HG02943 (cell line): Measurements from ENCODE around the gene TRPV6.

Source experiments
- ATAC-seq: cut with Tn5 transposase; IDR thresholded peaks from one replicate; pipeline ENCODE4 v1.9.1; 2021; ENCODE audit warnings: mild to moderate bottlenecking, low read depth, moderate library complexity; ENCODE audit not compliant: unreplicated experiment

Gene TRPV6

GRCh38 chr7:142886866-142887265, 1.3 kb upstream of the TRPV6 start:
- ATAC-seq: no peak

DNA sequence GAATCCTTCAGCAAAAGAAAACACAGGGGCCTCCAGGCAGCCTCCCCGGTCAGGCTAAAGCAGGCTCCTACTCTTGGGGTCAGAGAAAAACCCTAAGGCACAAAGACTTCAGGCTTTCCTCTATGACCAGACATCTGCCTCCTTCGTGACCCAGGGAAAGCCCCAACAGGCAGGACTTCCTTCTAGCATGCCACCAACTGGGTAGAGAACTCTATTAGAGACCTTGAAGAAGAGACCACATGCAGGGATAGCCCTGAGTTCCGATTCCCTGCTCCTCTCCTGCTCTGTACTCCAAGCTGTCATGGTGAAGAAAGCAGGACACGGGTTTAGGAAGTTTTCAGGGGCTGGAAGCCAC, 1.3 kb downstream of the TRPV6 start:
- no peak for ATAC-seq

DNA sequence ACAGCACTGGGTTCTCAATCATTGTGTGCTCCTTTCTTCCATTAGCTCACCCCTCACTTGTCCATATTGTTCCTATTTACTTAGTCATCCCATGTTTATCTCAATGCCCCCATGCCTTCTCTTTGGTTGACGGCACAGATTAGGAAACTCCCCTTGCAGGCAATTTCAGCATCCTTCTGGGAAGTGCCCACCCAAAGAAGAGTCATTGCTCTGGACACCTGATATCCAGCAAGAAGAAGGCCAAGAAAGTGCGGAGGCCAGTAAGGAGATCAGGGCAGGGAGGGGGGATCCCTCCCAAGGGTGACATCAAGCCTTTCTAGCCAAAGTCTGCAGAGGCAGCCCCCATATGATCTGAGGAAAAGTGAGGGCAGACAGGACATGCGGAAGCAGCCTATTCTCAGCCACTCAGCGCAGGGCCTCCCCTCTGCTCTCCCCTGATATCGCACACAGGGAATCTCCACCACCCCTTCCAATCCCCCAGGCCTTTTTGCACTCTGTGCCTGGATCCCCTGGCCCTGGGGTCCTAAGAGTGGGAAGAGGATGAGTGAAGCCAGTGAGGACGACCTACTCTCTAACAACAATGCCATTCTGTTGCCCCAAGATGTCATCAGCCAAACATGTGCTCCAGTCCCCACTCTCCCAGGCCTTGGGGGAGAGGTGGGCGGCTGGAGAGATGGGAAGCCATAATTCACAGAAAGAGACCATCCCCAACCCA, 1.8 kb downstream of the TRPV6 start:
- ATAC-seq: no peak

DNA sequence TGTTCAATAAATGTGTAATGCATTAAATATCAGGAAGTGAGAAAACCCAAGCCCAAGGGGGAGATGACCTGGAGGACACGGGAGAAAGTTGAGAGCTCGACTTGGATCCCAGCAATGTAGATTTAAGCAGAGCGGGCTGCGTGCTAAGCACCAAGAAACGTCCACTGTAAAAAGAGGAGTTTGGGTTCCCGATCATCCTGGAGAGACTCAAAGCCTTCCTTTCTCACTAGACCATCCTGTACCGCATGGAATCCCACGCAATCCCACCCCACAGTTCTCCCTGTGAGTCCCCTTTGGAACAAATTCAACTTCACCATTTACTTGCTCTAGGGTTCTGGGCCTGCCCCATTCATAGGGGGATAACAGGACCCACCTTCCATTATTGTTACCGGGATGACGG, 2.4 kb downstream of the TRPV6 start:
- ATAC-seq: no peak

DNA sequence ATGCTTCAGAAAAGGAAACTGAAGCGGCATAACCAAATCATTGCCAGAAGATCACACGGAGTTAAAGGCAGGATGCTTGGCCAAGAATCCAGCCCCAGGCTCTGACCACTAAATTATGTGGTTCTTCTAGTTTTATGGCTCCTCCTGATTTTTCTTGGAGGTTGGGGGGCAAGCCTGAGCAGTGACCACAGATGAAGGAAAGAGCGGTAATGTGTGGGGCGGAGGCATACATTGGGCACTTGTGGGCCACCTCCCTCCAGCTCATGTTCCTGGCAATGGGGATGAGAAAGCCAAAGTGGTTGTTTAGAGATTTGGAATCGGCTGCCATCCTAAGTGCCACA, 3.2 kb downstream of the TRPV6 start:
- no peak for ATAC-seq

- ATAC-seq: no peak
Observed at GRCh38 chr7:142881586-142882337, 3.8 kb downstream of the TRPV6 start.

DNA sequence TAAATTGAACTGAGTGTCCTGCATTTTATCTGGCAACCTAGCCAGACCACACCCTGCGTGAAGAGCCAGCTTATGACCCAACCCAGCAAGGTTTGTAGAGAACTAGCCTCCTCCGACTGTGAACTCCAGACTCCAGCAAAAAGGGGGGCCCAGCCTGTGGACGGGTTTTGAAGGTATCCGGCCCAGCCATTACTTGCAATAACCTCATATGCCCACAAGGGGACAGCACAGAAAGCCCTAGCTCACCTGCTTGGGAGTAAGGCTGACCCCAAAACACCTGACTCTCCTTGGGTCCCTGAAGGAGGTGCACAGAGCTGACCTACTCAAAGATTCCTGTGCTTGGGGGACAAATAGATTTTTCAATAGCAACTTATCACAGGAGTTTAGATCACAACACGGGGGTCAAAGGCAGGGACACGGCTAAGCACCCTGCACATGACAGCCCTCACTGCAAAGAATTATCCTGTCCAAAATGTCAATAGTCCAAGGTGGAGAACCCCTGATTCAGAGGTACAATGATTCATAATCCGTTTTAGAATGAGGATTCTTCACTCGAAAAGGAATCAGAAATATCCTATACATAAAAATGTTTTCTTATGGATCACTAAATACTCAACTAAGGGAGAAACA, 4.6 kb downstream of the TRPV6 start:
- ATAC-seq: no peak

GRCh38 chr7:142879060-142879459, 6.5 kb downstream of the TRPV6 start:
- no peak for ATAC-seq

GRCh38 chr7:142878315-142878714, 7.2 kb downstream of the TRPV6 start:
- no peak for ATAC-seq

DNA sequence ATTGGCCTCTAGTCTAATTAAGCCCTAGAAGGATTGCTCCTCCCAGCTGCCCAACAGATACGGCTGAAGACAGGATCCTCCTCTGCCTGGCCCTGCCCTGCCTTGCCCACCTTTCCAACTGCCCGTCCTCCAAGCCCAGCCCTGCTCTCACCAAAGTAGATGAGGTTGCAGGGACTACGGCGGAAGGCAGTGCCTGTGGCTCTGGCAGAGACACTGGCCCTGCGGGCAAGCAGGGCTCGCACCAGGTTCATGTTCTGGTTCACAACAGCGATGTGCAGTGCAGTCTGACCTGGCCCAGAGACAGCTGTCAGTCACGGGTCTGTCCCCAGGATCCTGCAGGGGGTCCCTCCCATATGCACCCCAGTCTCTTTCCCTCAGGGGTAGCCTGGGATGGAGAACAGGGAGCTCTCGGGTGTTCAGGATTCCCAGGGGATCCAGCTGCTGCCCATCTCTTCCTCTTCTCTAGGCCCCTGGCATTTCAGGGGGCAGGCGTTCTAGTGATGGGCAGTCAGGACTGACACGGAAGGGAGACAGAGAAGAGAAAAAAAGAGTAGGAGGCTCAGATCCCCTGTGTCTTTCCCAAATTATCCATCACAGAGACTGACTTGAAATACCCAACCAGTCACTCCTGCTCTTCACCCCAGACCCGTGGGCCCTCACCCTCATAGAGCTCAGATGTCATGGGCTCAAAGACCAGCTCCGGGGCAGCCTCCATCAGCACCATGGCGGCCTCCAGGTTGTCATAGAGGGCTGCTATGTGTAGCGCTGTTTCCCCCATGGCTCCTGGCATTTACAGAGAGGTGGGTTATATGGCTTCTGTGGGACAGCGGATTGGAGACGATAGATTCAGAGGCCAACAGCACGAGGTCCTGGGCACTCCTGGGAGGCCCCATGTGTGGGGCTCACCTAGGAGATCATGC, 8.3 kb downstream of the TRPV6 start:
- ATAC-seq: no peak

DNA sequence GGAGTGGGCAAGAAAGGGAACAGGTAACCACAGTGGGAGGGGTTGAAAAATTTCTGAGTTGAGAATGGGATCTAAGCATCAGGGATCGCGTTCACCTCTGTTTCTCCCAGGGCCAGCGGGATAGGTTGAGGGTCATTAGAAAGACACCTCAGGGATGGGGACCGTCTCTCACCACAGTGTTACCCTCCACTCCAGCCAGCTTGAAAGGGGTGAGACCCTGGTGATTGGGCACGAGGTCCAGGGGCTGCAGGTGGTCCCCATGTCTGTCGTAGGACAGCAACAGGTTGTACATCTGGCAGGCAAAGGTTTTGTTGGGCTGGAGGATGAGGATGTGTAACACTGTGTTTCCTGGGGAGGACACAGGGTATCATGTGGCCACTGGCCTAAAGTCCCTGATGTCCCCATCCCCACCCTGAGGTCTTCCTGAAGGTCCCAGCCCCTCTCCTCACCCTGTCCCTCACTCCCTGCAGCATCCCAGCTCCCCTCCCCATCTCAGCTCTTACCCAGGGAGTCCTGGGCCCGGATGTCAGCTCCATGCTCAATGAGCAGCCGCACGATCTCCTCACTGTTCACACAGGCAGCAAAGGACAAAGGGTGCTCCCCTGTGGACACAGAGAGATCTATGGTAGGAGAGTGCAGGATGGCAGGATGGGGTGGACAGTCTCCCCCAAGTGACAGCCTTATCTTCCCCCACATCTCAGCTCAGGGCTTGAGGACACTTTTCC, 9.1 kb downstream of the TRPV6 start:
- no peak for ATAC-seq

- ATAC-seq: no peak
Observed at GRCh38 chr7:142875456-142875855, 10.1 kb downstream of the TRPV6 start.

DNA sequence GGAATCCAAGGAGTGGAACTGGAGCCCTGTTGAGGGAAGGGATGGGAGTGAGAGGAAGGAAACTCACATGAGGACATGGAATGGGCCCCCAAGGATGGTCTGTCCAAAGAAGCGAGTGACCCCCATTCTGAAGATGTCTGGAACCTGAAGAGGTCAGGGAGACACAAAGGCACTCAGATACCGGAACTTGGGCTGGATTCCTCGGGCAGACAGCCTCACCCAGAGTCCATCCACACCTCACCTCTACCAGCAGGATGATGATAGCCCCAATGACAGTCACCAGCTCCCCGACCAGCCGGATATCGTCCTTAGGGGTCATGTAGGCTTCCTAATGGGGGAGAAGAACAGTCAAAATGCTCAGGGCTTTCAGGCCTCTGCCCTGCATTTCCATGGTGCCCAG, 10.7 kb downstream of the TRPV6 start:
- no peak for ATAC-seq

DNA sequence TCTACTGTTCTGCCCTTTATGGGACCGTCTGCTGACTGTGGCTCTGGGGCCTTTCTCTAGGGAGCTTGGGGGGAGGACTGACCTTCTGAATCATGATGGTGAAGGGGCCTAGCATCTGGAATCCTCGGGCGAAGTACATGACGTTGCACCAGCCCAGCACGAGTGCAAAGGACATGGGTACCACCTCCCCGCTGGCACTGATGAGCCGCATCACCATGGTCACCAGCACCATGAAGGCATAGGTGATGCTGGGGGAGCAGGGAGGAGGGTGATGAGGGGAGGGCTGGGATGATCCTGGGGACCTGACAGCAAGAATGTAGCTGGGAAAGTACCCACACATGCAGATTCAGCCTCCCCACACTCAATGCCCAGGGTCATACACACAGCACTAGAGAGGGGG, 11.1 kb downstream of the TRPV6 start:
- no peak for ATAC-seq

DNA sequence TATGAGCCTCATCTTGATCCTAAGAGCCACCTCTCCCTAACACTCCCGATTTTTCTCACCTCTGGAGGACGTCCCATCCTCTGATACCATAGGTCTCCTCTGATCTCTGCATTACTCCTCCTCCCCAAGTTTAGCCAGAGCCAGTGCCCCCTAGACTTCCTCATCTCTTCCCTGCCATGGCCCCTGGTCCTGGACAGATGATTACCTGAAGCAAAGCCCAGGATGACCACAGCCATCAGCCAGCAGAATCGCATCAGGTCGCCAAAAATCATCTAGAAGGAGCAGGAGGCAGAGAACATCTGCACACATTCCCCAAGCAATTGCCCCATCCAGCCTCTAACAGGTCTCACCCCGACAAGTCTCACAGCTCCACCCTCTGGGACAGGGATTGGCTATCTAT, 11.7 kb downstream of the TRPV6 start:
- ATAC-seq: no peak

- no peak for ATAC-seq
Observed at GRCh38 chr7:142873281-142873784, 12.2 kb downstream of the TRPV6 start.

DNA sequence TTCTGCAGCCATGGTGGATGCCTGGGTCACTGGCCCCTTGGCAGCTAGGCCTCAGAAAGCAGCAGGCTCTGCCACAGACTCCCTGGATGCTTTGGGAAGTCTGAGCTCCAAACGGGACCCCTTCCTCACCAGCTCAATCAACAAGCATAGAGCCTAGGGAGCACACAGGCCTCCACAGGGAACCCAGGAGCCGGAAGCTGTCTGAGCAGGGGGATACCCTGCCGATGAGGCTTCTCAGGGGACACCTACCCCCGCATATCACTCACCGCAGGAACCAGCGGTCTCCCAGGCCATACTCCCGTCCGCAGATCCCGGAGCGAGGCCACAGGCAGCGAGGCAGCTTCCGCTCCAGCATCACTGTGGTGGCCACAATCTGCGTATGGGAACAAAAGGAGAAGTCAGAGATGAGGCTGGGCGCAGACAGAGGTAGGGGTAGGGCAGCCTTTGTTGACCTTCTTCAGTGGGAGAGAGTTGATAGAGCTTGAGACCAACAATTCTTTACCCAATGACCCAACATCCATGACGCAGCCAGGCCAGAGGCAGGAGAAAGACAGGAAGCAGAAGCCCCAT, 13.4 kb downstream of the TRPV6 start:
- no peak for ATAC-seq

GRCh38 chr7:142871260-142872105, 14.1 kb downstream of the TRPV6 start:
- ATAC-seq: no peak
